Activated CD8-positive, alpha-beta memory T cell treated with anti-CD3 and anti-CD28 coated beads, Interleukin-2, amount 50 U/mL, for 48 hours (primary cell): ENCODE data around the gene ARNT2.
"Not testable (repeated sequence)": the region's sequence is repeated elsewhere in the genome, so short reads cannot be mapped to it uniquely, and the experiment has no call there.

Experiments used
- DNase-seq: peaks from one replicate; pipeline ENCODE4 v3.0.0-alpha.2; 2020

Gene ARNT2

DNA sequence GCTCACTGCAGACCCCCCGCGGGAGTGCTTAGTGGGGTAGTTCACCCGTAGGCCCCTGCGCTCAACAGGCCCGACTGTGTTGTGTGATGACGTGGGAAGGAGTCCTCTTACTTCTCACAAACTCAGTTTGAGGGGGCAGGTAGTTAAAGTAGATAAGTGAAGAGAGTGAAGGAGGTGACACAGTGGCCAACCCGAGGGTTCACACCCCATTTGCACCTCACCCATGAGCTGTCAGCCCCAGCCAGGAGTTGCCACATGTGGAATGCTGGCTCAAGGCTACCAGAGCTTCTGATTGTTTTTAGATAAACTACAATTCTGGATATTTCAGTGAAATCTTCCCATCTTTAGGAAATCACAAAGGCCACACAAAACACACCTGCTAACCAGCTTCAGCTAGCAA lies 226.8 kb downstream of the ARNT2 start:
- no peak for DNase-seq

DNA sequence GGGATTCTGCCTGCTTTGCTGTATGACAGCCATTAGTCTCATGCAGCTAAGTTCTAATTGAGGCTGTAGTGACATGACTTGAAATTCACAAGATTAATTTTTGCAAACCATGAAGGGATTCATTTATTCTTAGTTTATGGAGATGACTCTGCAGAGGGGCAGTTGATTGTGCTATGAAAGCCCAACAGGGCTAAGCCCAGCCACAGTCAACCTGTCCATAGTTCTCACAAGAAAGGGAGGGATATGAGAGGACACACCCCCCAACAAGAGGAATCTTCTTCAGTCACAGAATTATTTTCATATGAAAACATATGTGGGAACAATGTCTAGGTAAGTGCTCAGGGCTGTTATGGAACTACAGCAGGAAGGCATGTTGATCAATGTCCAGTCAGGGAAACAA lies 229.0 kb downstream of the ARNT2 start:
- no peak for DNase-seq

DNA sequence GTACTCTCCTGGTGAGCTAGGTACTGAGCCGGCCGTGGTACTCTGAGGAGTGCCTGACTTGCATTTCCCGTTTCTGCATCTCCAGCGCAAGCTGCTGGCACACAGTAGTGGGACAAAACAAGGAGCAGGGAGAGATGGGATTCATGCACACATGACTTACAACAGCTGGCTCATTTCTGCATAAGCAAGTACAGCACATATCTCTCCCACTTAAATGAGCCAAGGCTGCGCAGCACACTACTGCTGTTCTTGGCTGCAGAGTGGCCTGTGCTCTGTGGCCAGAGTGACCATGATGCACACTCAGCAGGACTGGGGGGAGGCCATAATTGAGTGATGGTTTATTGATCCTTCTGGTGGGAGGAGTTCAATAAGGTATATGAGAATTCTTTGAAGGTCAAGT lies 231.8 kb downstream of the ARNT2 start:
- DNase-seq = no peak

DNA sequence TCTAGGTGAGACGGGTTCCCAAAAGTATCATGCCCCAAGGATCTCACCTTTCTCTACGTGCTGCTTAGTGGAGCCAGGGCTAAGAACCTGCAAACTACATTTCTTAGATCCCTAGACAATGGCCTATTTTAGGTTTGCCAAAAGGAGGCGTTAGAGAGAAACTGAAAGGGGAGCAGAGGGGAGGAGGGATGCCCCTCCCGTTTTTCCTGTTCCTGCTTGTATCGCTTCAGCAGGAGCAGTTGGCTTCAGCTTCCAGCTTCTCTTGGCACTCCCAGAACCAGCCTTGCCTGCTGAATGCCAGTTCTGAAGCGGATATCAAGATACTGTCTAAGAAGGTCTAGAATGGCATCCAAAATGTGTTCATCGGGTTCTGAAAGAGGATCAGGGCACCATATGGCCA lies 232.5 kb downstream of the ARNT2 start:
- no peak for DNase-seq

DNA sequence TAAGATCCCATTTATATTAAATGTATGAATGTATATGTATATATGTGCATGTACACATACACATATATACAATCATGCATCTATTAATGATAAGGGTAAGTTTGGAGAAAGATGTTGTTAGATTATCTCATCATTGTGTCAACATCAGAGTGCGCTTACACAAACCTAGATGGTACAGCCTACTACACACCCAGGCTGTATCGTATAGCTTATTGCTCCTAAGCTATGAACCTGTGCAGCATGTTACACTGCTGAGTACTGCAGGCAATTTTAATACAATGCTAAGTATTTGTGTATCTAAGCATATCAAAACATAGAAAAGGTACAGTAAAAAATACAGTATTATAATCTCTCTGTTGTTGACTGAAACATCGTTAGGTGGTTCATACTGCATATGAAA lies 233.6 kb downstream of the ARNT2 start:
- DNase-seq = no peak

- no peak for DNase-seq
Measured at GRCh38 chr15:80638553-80639167, 234.5 kb downstream of the ARNT2 start.

GRCh38 chr15:80639168-80639555 lies 235.0 kb downstream of the ARNT2 start:
- no peak for DNase-seq

GRCh38 chr15:80640531-80641121 lies 236.4 kb downstream of the ARNT2 start:
- no peak for DNase-seq

DNA sequence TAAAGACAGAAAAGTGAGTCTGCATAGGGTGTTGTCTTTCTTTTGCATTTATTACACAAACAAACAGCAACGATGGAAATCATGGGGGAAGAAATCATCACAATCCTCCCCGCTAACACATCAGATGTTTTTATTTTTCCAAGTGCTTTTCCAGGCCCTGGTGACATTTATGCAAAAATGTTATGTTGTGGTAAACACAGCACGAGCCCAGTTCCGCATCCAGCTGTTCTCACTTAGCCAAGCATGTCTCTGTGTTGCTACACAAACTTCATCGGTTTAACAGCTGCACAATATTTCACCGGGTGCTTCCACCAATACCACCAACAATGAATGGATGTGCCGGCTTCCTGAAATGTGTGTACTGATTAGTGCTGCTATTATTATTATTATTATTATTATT lies 237.2 kb downstream of the ARNT2 start:
- no peak for DNase-seq

DNA sequence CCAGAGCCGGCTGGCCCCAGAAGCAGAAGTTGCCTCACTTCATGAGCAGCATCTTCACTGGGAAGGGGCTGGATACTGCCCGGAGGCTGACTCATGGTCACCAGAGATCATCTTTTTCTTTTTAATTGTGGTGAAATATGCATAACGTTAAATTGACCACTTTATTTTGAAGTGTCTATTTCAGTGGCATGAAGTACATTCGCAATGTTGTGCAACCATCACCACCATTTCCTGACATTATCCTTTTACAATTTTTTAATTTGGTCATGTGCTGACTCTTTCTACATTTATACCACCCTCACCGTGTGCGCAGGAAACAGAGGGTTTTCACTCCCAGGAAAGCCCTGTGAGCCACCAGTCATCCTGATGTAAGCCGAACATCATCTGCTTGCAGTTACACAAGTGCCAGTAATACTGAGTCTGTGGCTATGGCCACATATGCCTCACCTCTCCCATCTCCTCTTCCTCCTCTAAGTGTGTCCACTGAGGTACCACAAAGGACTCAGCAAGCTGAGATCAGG lies 239.3 kb downstream of the ARNT2 start:
- DNase-seq = no peak

DNA sequence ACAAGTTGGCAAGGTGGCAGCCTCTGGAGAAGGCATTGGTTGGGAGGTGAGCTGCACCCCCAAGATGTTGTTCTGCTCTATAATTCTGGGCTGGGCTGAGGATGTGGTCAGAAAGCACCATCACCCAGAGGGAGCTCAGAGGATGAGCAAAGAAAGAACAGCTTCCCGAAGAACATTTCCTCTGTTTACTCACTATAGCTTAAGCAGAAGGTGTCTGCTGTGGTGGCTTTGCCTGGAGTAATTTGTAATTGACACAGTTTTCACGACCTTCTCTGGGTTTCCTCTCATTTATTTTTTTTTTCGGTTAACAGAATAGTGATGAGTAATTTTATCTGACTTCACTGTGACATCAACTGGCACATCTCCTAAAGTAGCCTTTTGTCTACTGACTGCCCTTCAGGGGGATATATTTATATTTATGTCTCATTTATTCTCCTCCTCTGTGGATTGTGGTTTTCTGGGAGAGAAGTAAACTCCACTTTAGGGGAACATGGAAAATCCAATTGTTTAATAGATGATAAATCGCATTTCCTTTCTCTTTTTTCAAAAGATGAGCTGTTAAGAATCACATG lies 241.4 kb downstream of the ARNT2 start:
- DNase-seq = no peak

DNA sequence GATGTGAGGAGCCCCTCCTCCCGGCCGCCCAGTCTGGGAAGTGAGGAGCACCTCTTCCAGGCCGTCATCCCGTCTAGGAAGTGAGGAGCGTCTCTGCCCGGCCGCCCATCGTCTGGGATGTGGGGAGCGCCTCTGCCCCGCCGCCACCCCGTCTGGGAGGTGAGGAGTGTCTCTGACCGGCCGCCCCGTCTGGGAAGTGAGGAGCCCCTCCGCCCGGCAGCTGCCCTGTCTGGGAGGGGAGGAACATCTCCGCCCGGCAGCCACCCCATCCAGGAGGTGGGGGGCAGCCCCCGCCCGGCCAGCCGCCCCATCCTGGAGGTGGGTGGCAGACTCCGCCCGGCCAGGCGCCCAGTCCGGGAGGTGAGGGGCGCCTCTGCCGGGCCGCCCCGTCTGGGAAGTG lies 243.2 kb downstream of the ARNT2 start:
- not testable (repeated sequence) for DNase-seq
